HPDE6-E6E7 (cell line): ENCODE data around the gene SRBD1.
"Not testable (repeated sequence)": the region's sequence is repeated elsewhere in the genome, so short reads cannot be mapped to it uniquely, and the experiment has no call there.

ENCODE experiments used
- DNase-seq: peaks from one replicate; pipeline ENCODE4 v3.0.0; 2011; ENCODE audit warnings: missing footprints; ENCODE audit errors: extremely low spot score

Gene SRBD1

GRCh38 chr2:45432406-45432805 is 178.7 kb downstream of the SRBD1 start:
- no peak for DNase-seq

GRCh38 chr2:45426025-45426424 is 185.0 kb downstream of the SRBD1 start:
- DNase-seq: not testable (repeated sequence)

- DNase-seq: no peak
Measured at GRCh38 chr2:45422921-45423320, 188.1 kb downstream of the SRBD1 start.

- DNase-seq: no peak
Measured at GRCh38 chr2:45418532-45418931, 192.5 kb downstream of the SRBD1 start.

GRCh38 chr2:45415534-45416123 is 195.4 kb downstream of the SRBD1 start:
- no peak for DNase-seq

- DNase-seq: no peak
Measured at GRCh38 chr2:45412754-45413379, 198.2 kb downstream of the SRBD1 start.

- no peak for DNase-seq
Measured at GRCh38 chr2:45409677-45410076, 201.4 kb downstream of the SRBD1 start.

GRCh38 chr2:45406621-45407020 is 204.4 kb downstream of the SRBD1 start:
- no peak for DNase-seq

GRCh38 chr2:45404807-45405297 is 206.2 kb downstream of the SRBD1 start:
- DNase-seq: no peak

- no peak for DNase-seq
Measured at GRCh38 chr2:45403036-45403435, 208.0 kb downstream of the SRBD1 start.

- DNase-seq: no peak
Measured at GRCh38 chr2:45401431-45401922, 209.6 kb downstream of the SRBD1 start.

- no peak for DNase-seq
Measured at GRCh38 chr2:45399040-45399784, 211.9 kb downstream of the SRBD1 start.

- DNase-seq: no peak
Measured at GRCh38 chr2:45397292-45397691, 213.8 kb downstream of the SRBD1 start.

GRCh38 chr2:45396671-45397070 is 214.4 kb downstream of the SRBD1 start:
- no peak for DNase-seq

GRCh38 chr2:45394842-45395241 is 216.2 kb downstream of the SRBD1 start:
- no peak for DNase-seq

GRCh38 chr2:45394216-45394615 is 216.9 kb downstream of the SRBD1 start:
- DNase-seq: no peak

GRCh38 chr2:45391866-45392265 is 219.2 kb downstream of the SRBD1 start:
- DNase-seq: no peak

GRCh38 chr2:45390861-45391260 is 220.2 kb downstream of the SRBD1 start:
- no peak for DNase-seq

GRCh38 chr2:45390441-45390840 is 220.6 kb downstream of the SRBD1 start:
- DNase-seq: no peak

GRCh38 chr2:45388541-45389100 is 222.4 kb downstream of the SRBD1 start:
- no peak for DNase-seq

- DNase-seq: no peak
Measured at GRCh38 chr2:45382744-45383143, 228.3 kb downstream of the SRBD1 start.

GRCh38 chr2:45380131-45380836 is 230.8 kb downstream of the SRBD1 start:
- no peak for DNase-seq
